HG03469 (cell line): Measurements from ENCODE around the gene SLC15A2.
"Not testable (repeated sequence)": the region's sequence is repeated elsewhere in the genome, so short reads cannot be mapped to it uniquely, and the experiment has no call there.

Source experiments
- ATAC-seq: cut with Tn5 transposase; IDR thresholded peaks from one replicate; pipeline ENCODE4 v1.9.1; 2021; ENCODE audit warnings: mild to moderate bottlenecking, moderate library complexity, moderate number of reproducible peaks; ENCODE audit not compliant: unreplicated experiment

SLC15A2 gene

GRCh38 chr3:121918779-121919483, 24.7 kb downstream of the SLC15A2 start:
- ATAC-seq: no peak

DNA sequence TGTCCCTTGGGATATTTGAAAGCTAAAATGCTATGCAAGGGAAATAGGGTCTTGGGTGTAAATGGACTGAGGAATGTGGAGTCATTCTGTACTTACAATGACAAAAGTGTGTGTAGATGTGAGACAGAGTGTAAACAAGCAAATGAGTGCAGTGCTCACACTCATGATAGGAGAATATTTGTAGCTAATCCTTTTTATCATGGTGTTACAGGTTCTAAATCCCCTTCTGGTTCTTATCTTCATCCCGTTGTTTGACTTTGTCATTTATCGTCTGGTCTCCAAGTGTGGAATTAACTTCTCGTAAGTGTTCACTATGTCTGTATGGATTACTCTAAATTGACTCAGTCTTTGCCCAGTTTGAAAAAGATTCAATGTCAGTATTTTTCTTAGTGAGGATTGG, 30.5 kb downstream of the SLC15A2 start:
- ATAC-seq: no peak

GRCh38 chr3:121926380-121926779, 32.2 kb downstream of the SLC15A2 start:
- no peak for ATAC-seq

DNA sequence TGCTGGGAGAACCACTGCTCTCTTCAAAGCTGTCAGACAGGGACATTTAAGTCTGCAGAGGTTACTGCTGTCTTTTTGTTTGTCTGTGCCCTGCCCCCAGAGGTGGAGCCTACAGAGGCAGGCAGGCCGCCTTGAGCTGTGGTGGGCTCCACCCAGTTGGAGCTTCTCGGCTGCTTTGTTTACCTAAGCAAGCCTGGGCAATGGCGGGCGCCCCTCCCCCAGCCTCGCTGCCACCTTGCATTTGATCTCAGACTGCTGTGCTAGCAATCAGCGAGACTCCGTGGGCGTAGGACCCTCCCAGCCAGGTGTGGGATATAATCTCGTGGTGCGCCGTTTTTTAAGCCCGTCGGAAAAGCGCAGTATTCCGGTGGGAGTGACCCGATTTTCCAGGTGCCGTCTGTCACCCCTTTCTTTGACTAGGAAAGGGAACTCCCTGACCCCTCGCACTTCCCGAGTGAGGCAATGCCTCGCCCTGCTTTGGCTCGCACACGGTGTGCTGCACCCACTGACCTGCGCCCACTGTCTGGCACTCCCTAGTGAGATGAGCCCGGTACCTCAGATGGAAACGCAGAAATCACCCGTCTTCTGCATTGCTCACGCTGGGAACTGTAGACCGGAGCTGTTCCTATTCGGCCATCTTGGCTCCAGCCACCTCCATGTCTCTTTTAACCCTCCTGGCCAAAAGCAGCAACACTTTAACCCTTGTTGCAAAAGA, 44.1 kb downstream of the SLC15A2 start:
- ATAC-seq: not testable (repeated sequence)

- ATAC-seq: no peak
Observed at GRCh38 chr3:121941592-121941991, 47.4 kb downstream of the SLC15A2 start.

GRCh38 chr3:121942116-121942786, 48.0 kb downstream of the SLC15A2 start:
- no peak for ATAC-seq

GRCh38 chr3:121943431-121943830, 49.2 kb downstream of the SLC15A2 start:
- ATAC-seq: no peak

DNA sequence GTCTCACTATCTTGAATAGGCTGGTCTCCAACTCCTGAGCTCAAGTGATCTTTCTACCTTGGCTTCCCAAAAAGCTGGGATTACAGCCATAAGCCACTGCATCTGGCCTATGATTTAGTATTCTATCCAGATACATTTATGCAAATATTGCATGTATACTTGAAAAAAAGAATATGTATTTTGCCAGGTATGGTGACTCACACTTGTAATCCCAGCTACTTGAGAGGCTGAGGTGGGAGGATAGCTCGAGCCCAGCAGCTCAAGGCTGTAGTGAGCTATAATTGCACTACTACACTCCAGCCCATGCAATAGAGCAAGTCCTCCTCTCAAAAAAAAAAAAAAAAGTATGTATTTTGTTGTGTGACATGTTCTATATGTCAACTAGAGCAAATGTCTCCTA, 54.4 kb downstream of the SLC15A2 start:
- no peak for ATAC-seq

DNA sequence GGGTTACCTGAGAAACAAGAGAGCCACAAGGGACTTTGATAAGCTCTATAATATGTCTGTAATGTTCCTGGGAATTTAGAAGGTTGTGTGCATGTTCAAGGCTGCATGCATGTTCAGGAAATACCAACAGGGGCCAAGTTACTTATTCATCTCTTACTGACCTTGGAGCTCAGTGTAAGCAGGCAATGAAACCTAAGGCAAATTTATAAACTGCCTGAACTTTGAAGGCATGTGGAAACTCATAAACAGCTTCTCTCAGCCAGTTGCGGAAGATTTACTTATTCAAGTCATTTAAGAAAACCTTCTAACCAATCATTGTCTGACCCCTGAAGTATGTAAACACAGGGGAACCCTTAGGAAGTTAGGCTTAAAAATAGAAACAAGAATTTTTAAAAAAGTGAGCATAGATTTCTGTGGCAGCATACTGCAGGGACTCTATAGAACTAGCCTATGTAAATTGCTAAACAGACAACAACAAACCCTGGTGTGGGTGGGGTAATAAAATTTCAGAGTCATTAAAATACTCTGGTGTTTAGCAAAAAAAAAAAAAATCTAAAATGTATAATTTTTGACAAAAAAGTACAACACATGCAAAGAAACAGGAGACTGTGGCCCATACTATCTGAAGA, 57.2 kb downstream of the SLC15A2 start:
- no peak for ATAC-seq

GRCh38 chr3:121956363-121956762, 62.2 kb downstream of the SLC15A2 start:
- no peak for ATAC-seq

DNA sequence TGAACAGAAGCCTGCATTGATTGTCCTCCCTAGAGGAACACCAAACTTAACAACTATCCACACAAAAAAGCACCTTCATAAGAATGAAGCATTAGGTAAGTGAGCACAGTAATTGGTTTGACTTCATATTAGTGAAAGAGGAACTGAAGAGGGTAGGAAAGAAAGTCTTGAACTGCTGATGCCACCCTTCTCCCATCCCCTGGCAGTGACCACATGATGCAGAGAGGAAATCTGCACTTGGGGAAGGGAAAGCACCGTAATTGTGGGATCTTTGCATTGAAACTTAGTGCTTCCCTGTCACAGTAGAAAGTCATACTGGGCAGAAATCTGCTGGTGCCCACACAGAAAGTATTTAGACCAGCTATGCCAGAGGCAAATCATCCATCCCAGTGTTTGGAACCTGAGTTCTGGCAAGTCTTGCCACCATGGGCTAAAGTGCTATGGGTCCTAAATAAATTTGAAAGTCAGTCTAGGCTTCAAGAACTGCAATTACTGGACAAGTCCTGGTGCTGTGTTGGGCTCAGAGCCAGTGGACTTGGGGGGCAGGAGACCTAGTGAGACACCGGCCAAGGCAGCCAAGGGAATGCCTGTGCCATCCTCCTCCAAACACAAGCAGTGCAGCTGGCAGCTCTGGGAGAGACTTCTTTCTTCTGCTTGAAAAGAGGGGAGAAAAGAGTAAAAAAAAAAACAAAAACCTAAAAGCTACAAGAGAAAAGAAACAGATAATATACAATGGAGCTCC, 63.6 kb downstream of the SLC15A2 start:
- peak; percentile 67 for ATAC-seq

DNA sequence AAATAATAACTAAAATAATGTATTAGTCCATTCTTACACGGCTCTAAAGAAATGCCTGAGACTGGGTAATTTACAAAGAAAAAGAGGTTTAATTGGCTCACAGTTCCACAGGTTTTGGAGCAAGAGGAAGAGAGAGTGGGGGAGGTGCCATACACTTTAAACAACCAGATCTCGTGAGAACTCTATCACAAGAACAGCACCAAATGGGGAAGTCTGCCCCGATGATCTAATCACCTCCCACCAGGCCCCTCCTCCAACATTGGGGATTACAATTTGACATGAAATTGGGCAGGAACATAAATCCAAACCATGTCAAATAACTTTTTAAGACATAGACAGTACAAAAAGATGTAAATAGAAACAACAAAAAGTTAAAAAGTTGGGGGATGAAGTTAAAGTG, 64.6 kb downstream of the SLC15A2 start:
- ATAC-seq: no peak

GRCh38 chr3:121961283-121961682, 67.1 kb downstream of the SLC15A2 start:
- ATAC-seq: no peak

DNA sequence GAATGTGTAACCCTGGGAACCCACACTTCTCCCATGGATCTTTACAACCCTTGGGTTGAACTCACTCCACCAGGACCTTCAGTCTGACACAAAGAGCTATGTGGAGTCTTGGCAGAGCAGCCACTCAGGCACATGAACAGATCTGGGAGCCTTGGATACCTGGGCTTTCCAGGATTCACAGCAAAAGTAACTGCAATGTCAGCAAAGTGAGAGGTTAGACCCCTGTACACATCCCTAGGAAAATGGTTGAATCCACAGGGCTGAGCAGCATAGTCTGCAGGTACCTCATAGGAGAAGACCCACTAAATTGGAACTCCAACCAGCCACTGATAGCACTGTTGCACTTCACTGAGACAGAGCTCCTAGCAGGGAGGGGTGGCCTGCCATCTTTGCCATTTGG, 68.2 kb downstream of the SLC15A2 start:
- ATAC-seq: no peak

- no peak for ATAC-seq
Observed at GRCh38 chr3:121963608-121964007, 69.4 kb downstream of the SLC15A2 start.

- ATAC-seq: no peak
Observed at GRCh38 chr3:121969631-121970030, 75.4 kb downstream of the SLC15A2 start.

DNA sequence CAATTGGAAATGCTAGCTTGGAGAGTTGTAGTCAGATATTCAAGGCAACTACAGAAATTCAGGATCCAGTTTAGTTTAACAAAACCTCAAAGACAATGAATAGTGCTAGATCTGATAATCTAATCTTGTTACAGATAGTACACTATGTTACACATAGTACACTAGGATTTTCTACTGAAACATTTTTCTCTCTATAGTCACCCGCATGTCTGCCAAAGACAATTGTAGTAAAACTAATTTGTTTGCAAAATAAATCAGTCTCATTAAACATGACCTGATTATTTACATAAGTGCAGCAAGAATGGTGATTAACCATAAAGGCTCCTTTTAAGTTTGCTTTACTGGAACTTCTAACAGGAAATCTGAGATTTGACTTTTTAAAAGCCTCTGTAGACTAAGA, 75.8 kb downstream of the SLC15A2 start:
- no peak for ATAC-seq

GRCh38 chr3:121974601-121975111, 80.5 kb downstream of the SLC15A2 start:
- no peak for ATAC-seq

DNA sequence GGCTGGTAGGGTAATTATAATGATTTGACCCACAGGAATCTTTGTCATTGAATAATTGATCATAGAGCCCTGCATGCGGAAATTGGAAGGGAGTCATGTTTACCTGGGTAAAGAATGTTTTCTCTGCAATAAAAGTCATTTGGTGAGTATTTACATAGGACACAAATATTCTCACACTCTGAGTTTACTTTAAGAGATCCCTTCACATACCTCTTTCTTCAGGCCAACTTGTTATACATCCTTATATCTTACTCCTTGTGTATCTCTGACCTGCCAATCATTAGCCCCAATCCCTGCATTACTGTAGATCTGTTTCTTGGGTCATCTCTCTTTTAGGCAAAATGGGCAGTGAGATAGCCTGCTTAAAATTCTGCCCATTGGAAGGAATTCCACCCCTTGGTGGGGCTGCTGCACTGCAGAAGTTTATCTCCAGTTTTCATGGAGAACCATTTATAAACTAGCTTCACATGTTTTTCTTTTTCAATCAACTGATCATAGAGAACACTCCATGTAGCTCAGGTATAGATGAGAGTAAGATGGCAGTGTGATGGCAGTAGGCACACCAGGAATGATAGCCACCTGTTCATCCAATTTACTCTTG, 81.6 kb downstream of the SLC15A2 start:
- no peak for ATAC-seq

DNA sequence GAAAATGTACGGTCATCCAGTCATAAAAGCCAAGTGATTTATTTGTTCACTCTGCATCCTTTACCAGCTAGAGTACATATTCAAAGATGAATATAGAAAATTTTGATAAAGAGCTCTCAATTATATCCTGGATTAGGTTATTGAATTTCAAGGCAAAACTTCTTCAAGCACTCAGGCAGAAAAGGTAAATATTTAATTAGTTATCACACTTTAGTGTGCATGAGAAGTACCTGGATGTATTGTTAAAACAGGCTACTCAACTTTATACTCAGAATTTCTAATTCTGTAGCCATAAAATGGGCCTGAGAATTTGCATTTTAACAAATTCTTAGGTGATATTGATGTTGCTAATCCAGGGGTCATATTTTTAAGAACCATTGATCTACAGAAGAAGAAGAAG, 82.5 kb downstream of the SLC15A2 start:
- no peak for ATAC-seq
